Vagina (tissue), 2 donors: ENCODE results near the gene ITPK1. TPM values are rescaled to one million over a fixed set of nuclear protein-coding genes. Genes with fewer than 3 reads are reported as not detected.

Experiments
- DNase-seq, 2 donors: peaks; one replicate each; pipeline ENCODE4 v3.0.0-alpha.2; 2017; ENCODE audit errors: extremely low spot score in 2 of 2
- H3K27ac ChIP-seq: fragments of 200-600 bp; sonication (generic); one replicate; pipeline ENCODE4 v1.5.1; 2019
- H3K27me3 ChIP-seq: fragments of 200-600 bp; sonication (generic); one replicate; pipeline ENCODE4 v1.5.1; 2019
- H3K36me3 ChIP-seq, 2 donors: fragments of 200-600 bp; sonication (generic); one replicate each; pipeline ENCODE4 v1.5.1; 2017 to 2019
- H3K4me1 ChIP-seq: fragments of 200-600 bp; sonication (generic); one replicate; pipeline ENCODE4 v1.5.1; 2019
- H3K4me3 ChIP-seq, 2 donors: fragments of 200-600 bp; sonication (generic); 1 replicate in 1 of 2; 2 replicates in 1 of 2; pipeline ENCODE4 v1.5.1; 2016 to 2019
- H3K9me3 ChIP-seq: fragments of 200-600 bp; sonication (generic); one replicate; pipeline ENCODE4 v1.5.1; 2019
- CTCF ChIP-seq, 3 experiments: fragments of 450-650 bp in 2 of 3; fragments of 200-600 bp in 1 of 3; sonication (generic) in 1 of 3; IDR thresholded peaks; one replicate each; pipeline ENCODE4 v1.5.1; 2017 to 2019; ENCODE audit warnings: antibody characterized with exemption in 3 of 3, mild to moderate bottlenecking in 2 of 3, moderate library complexity in 2 of 3
- POLR2A ChIP-seq, 2 donors: fragments of 450-650 bp; IDR thresholded peaks; one replicate each; pipeline ENCODE4 v1.6.1; 2017; ENCODE audit warnings: antibody characterized with exemption in 2 of 2, mild to moderate bottlenecking in 2 of 2, moderate library complexity in 2 of 2
- POLR2AphosphoS5 ChIP-seq, 2 donors: sonication (generic); formaldehyde crosslinking; IDR thresholded peaks; one replicate each; pipeline ENCODE4 v1.9.0; 2017; ENCODE audit warnings: antibody characterized with exemption in 2 of 2, mild to moderate bottlenecking in 2 of 2, low read depth in 1 of 2; ENCODE audit not compliant: insufficient read depth in 1 of 2
- intact Hi-C: fragments of 100-400 bp; cut with DNase I; formaldehyde crosslinking; loops from one replicate; pipeline ENCODE4 v1.15.1; 2023
- total RNA-seq: library from RNA; depleted of rRNA; stranded (reverse); fragments of >200 nt; gene quantifications from one replicate; pipeline ENCODE4 v1.2.3, GENCODE V29; 2016

The ITPK1 gene
- total RNA-seq, 1 donor from 2014 or later: 49.6 TPM

DNA sequence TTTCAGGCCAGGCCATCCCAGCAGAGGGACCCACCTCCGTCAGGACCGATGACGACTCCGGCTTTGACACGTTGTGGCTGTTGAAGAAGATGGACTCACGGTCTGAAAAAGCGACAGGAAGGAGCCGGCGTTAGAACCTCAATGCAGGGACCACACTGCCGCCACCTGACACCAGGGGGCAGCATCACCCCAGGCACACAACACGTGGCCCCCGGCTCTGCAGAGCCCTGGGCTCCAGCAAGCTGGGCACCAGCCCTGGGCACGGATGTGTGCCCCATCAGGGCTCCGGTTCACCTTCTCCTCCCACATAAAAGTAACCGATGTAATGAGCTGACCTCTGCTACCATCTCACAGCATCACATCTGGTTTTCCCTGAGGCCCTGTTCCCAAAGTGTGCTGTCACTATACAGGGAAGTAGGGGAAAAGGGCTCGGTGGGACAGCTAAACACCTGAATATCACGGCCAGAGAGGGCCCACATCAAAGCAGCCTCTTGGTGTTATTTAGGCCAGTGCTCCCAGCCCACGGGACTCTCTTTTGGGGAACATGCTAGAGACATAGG lies 163.7 kb downstream of the ITPK1 start:
- no peaks in the 10 kb centered on the region for H3K27me3 ChIP-seq
- no peak for DNase-seq
- peaks cover 5% of the 10 kb centered on the region for H3K4me1 ChIP-seq
- peak in 1 of 2 donors; percentile 43 for TF ChIP-seq POLR2AphosphoS5 (IDR thresholded peaks at IDR 0.05; ENCODE audit: insufficient read depth in 1 of 2, low read depth in 1 of 2)
- TF ChIP-seq CTCF (IDR thresholded peaks at IDR 0.05): peak; percentile 88 to 95 (median 94)
- no peak for TF ChIP-seq POLR2A (IDR thresholded peaks at IDR 0.05)
- peaks cover 0 to 15% of the 10 kb centered on the region in 2 donors for H3K36me3 ChIP-seq
- no peak overlapping the region for H3K27ac ChIP-seq
- H3K9me3 ChIP-seq: no peaks in the 10 kb centered on the region
- no peak overlapping the region for H3K4me3 ChIP-seq
- intact Hi-C loops: loop anchor here (5.0 kb wide), 1 partner anchor 185 kb away; no protein-coding TSS in a partner anchor

GRCh38 chr14:92951261-92951660 lies 164.5 kb downstream of the ITPK1 start:
- Histone ChIP-seq H3K4me3 (no peak overlapping the region), H3K27me3 (no peaks in the 10 kb centered on the region), H3K4me1 (peaks cover 11% of the 10 kb centered on the region), H3K27ac (no peak overlapping the region), H3K36me3 (peaks cover 0 to 15% of the 10 kb centered on the region in 2 donors), H3K9me3 (no peaks in the 10 kb centered on the region)
- no peak for DNase-seq
- TF ChIP-seq POLR2AphosphoS5 (IDR thresholded peaks at IDR 0.05; ENCODE audit: insufficient read depth in 1 of 2, low read depth in 1 of 2): no peak
- no peak for TF ChIP-seq POLR2A (IDR thresholded peaks at IDR 0.05)
- TF ChIP-seq CTCF (IDR thresholded peaks at IDR 0.05): no peak
- intact Hi-C loops: loop anchor here (5.0 kb wide), 1 partner anchor 186 kb away; no protein-coding TSS in a partner anchor

DNA sequence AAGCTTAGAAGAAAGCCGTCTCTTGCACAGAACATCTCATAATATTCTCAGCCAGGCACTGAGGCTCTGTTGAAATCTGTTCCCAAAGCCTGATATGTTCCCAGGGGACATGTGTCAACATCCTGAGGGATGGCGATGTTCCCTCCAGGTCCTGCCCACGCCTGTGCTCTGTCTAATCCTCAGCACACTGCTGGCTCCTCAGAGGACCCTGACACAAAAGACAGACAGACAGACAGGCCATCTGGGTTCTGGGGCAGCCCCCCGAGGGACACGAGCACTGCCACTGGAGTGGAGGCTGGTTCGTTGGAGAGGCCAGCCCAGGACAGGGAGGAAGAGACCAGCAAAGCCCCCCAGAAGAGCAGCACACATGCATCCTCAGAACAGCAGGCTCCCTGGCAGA lies 165.0 kb downstream of the ITPK1 start:
- Histone ChIP-seq H3K27ac (no peak overlapping the region), H3K9me3 (no peaks in the 10 kb centered on the region), H3K27me3 (no peaks in the 10 kb centered on the region), H3K36me3 (peaks cover 0 to 20% of the 10 kb centered on the region in 2 donors), H3K4me1 (peaks cover 11% of the 10 kb centered on the region), H3K4me3 (no peak overlapping the region)
- intact Hi-C loops: loop anchor here (5.0 kb wide), 1 partner anchor 187 kb away; no protein-coding TSS in a partner anchor
- no peak for DNase-seq
- TF ChIP-seq POLR2AphosphoS5 (IDR thresholded peaks at IDR 0.05; ENCODE audit: insufficient read depth in 1 of 2, low read depth in 1 of 2) (no peak), CTCF (IDR thresholded peaks at IDR 0.05) (no peak), POLR2A (IDR thresholded peaks at IDR 0.05) (no peak)

DNA sequence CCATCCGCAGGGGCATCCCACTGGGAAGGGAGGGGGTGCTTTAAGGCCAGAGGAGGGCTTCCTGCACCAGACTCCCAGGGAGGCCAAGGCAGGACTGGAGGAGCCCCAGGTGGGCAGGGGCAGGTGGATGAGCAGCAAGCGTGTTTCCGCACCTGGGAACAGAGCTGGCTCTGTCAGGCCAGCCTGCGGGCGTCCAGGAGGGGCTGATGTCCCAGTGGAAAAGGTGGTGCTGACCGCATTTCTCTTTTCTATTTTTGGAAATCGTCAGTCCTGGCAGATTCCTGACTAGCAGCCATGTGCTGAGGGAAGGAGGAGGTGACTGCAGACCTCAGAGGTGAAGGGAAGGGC lies 165.6 kb downstream of the ITPK1 start:
- Histone ChIP-seq H3K27me3 (no peaks in the 10 kb centered on the region), H3K4me1 (peaks cover 11% of the 10 kb centered on the region), H3K9me3 (no peaks in the 10 kb centered on the region), H3K27ac (no peak overlapping the region), H3K4me3 (no peak overlapping the region), H3K36me3 (peaks cover 0 to 26% of the 10 kb centered on the region in 2 donors)
- intact Hi-C loops: loop anchor here (5.0 kb wide), 1 partner anchor 187 kb away; no protein-coding TSS in a partner anchor
- no peak for DNase-seq
- TF ChIP-seq POLR2A (IDR thresholded peaks at IDR 0.05) (no peak), POLR2AphosphoS5 (IDR thresholded peaks at IDR 0.05; ENCODE audit: insufficient read depth in 1 of 2, low read depth in 1 of 2) (no peak), CTCF (IDR thresholded peaks at IDR 0.05) (no peak)

DNA sequence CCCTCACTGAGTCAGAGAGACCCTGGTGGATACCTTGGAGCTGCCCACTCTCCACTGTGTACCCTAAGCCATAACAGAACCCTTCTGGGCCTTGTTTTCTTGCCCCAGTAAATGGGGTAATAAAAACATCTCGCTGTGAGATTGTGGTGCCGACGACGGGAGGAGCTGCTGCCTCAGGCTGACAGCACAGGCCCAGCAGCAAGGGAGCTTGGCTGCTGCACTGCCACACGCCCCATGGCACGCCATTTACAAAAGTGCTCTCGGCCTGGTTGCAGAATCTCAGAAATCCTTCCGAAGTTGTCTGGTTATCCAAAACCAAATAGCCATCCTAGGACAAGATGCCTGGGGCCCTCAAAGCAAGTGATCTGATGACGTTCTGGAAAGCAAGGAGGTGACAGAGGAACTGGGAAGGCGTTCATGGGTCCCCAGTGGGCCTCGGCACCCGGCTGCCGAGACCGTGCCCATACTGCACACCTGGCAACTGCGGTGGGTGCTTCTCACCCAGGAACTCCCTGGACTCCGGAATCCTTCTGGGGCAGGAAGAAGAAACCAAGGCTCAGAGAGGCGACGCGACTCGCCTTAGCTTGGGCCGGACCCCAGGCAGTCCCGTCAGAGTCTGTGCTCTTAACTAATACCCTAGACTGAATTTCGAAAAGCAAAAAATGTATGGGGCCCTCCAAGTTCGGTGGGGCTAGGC lies 166.1 kb downstream of the ITPK1 start:
- intact Hi-C loops: loop anchor here (5.0 kb wide), 1 partner anchor 188 kb away; no protein-coding TSS in a partner anchor
- TF ChIP-seq POLR2A (IDR thresholded peaks at IDR 0.05) (no peak), CTCF (IDR thresholded peaks at IDR 0.05) (no peak), POLR2AphosphoS5 (IDR thresholded peaks at IDR 0.05; ENCODE audit: insufficient read depth in 1 of 2, low read depth in 1 of 2) (no peak)
- Histone ChIP-seq H3K9me3 (no peaks in the 10 kb centered on the region), H3K4me3 (no peak overlapping the region), H3K27ac (no peak overlapping the region), H3K27me3 (no peaks in the 10 kb centered on the region), H3K4me1 (peaks cover 11% of the 10 kb centered on the region), H3K36me3 (peaks cover 0 to 31% of the 10 kb centered on the region in 2 donors)
- DNase-seq: no peak
